Esophagus squamous epithelium (tissue), 4 donors: ENCODE data around the gene LEFTY1.

Experiments used
- POLR2A ChIP-seq, 4 donors: fragments of 450-650 bp; IDR thresholded peaks; one replicate each; pipeline ENCODE4 v1.6.1; 2017; ENCODE audit warnings: antibody characterized with exemption in 4 of 4, mild to moderate bottlenecking in 4 of 4, moderate library complexity in 3 of 4
- TF ChIP-seq, protein P1 (sequence below), 6 experiments: fragments of 450-650 bp in 4 of 6; fragments of 200-600 bp in 2 of 6; sonication (generic) in 2 of 6; IDR thresholded peaks; one replicate each; pipeline ENCODE4 v1.5.1; 2016 to 2019; ENCODE audit warnings: antibody characterized with exemption in 6 of 6, mild to moderate bottlenecking in 4 of 6, moderate library complexity in 4 of 6

DNA sequence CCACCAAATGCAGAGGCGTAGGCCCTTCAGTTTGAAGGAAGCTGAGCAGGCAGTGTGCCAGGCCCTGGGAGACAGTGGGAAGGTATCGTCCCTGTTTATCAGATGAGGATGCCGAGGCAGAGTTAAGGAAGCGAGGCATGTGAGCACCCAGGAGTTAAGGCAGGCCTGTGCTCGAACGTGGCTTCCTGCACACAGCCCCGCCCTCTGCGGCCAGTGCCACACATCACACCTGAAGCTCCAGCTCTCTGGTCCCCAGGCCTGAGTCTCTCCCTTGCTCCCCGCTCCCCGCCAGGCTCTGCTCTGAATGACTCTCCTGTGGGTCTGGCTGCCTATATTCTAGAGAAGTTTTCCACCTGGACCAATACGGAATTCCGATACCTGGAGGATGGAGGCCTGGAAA is 46.9 kb downstream of the LEFTY1 start:
- TF ChIP-seq, protein P1, sequence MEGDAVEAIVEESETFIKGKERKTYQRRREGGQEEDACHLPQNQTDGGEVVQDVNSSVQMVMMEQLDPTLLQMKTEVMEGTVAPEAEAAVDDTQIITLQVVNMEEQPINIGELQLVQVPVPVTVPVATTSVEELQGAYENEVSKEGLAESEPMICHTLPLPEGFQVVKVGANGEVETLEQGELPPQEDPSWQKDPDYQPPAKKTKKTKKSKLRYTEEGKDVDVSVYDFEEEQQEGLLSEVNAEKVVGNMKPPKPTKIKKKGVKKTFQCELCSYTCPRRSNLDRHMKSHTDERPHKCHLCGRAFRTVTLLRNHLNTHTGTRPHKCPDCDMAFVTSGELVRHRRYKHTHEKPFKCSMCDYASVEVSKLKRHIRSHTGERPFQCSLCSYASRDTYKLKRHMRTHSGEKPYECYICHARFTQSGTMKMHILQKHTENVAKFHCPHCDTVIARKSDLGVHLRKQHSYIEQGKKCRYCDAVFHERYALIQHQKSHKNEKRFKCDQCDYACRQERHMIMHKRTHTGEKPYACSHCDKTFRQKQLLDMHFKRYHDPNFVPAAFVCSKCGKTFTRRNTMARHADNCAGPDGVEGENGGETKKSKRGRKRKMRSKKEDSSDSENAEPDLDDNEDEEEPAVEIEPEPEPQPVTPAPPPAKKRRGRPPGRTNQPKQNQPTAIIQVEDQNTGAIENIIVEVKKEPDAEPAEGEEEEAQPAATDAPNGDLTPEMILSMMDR (IDR thresholded peaks at IDR 0.05) = no peak
- no peak for TF ChIP-seq POLR2A (IDR thresholded peaks at IDR 0.05)
